Mesodermal cell (in vitro differentiated cells): ENCODE results near the gene CHFR.
"Not testable (repeated sequence)": the region's sequence is repeated elsewhere in the genome, so short reads cannot be mapped to it uniquely, and the experiment has no call there.

ENCODE experiments used
- H3K27ac ChIP-seq: 2 replicates; pipeline ENCODE4 v1.7.0; 2013; ENCODE audit warnings: mild to moderate bottlenecking, low read depth, low read length, moderate library complexity; ENCODE audit not compliant: severe bottlenecking
- H3K36me3 ChIP-seq: 2 replicates; pipeline ENCODE4 v1.7.1; 2013; ENCODE audit warnings: mild to moderate bottlenecking, low read length, moderate library complexity; ENCODE audit not compliant: control insufficient read depth, insufficient read depth
- H3K4me1 ChIP-seq: one replicate; pipeline ENCODE4 v1.7.1; 2013; ENCODE audit warnings: mild to moderate bottlenecking, low read length; ENCODE audit not compliant: insufficient read depth, control insufficient read depth, poor library complexity, severe bottlenecking
- H3K4me3 ChIP-seq: 2 replicates; pipeline ENCODE4 v1.7.0; 2013; ENCODE audit warnings: low read length, control low read depth, mild to moderate bottlenecking; ENCODE audit not compliant: insufficient read depth, poor library complexity, severe bottlenecking; ENCODE audit errors: extremely low read depth
- H3K9me3 ChIP-seq: 2 replicates; pipeline ENCODE4 v1.7.1; 2013; ENCODE audit warnings: mild to moderate bottlenecking, low read length, moderate library complexity; ENCODE audit not compliant: control insufficient read depth
- WGBS, 2 experiments: methylation state at CpG; one replicate each; pipeline ENCODE4 v1.1.5; 2013; ENCODE audit warnings: missing lambda C conversion rate in 2 of 2; ENCODE audit not compliant: insufficient coverage in 2 of 2; 5-methylcytosine and 5-hydroxymethylcytosine counted together

CHFR gene

DNA sequence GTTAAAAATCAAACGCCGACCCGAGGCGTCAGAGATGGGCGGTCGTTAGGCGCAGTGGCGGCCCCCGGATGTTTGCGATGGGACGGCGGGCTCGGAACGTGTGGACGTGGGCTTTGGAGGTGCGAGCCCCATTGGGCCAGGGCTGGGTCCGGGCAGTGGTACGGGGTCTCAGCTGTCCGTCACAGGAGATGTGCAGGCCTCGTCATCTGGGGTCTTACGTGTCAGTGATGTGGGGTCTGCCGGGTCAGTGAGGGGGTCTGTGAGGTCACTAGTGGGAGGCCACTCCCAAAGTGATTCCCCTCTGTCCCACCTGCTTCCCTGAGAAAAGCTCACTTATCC lies 21.6 kb upstream of the CHFR start:
- Histone ChIP-seq H3K4me3 (peak overlapping the region; percentile 48), H3K36me3 (no peaks in the 10 kb centered on the region), H3K9me3 (peaks cover 52% of the 10 kb centered on the region), H3K4me1 (no peaks in the 10 kb centered on the region), H3K27ac (no peak overlapping the region)
- WGBS, 2 experiments = 11 to 12% methylated on average over 10 to 20 of the region's 22 CpGs

DNA sequence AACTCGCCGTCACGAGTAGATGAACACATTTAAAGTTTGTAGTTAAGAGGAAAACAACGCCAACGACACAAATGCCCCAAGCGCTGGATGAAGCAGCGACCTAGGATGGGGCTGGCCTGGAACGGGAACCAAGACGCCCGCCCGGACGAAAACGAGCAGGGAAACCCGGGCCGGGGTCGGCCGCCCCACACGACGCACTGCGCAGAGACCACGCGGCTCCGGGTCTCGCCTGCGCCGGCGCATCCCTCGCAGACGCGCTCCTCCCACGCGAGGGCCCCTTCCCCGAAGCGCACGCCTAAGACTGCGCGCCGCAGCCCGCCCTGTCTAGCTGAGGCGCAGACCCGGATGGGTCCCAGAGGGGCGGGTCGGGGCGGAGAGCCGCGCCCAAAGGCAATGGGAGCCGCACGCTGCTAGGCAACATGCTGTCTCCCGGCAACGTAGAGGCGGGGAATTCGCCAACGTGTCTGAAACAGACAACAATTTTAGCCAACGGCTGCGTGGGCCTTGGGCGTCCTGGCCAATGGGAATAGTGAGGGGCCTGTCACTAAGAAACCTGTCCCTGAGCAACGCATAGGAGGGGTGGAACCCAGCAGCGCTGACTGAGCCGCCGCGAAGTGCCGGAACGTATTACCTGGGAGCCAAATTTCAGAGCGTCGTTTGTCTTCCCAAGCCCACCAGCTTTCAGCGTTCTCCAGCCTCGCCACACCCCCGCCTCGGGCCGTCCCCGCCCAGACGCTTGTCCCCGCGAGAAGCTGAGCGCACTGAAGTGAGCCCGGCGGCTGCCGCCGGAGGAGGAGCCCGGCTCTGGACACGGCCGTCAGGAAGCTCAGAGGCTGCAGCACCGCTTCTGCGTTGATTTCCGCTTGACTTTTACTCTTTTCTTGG lies 21.0 kb upstream of the CHFR start:
- peak overlapping the region; percentile 48 for H3K4me3 ChIP-seq
- peaks cover 48% of the 10 kb centered on the region for H3K9me3 ChIP-seq
- H3K36me3 ChIP-seq = no peaks in the 10 kb centered on the region
- H3K27ac ChIP-seq = no peak overlapping the region
- H3K4me1 ChIP-seq = no peaks in the 10 kb centered on the region
- 6 to 9% methylated on average over 62 to 85 of the region's 85 CpGs for WGBS, 2 experiments

- H3K27ac ChIP-seq, H3K4me1 ChIP-seq, H3K36me3 ChIP-seq: not testable (repeated sequence)
- WGBS, 2 experiments = 49 to 57% methylated on average over 18 of the region's 23 CpGs
- Histone ChIP-seq H3K4me3 (peak overlapping the region; percentile 48), H3K9me3 (peaks cover 46% of the 10 kb centered on the region)
Observed at GRCh38 chr12:132907789-132908144, 20.4 kb upstream of the CHFR start.

DNA sequence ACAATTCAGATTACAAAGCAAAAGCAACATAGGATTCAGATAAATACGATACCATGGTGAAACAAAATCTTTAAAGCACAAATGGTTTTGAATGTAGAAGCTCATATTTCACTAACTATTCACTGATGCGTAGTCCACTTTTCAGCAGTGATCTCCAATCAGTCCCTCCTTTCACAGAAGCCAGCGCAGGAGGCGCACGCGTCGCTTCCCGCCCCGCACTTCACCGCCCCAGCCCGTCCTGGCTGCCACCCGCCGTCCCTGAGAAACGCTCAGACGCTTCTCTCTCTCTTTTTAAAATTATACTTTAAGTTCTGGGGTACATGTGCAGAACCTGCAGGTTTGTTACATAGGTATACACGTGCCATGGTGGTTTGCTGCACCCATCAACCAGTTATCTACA lies 19.8 kb upstream of the CHFR start:
- peaks cover 44% of the 10 kb centered on the region for H3K9me3 ChIP-seq
- no peak overlapping the region for H3K27ac ChIP-seq
- H3K4me3 ChIP-seq = no peak overlapping the region
- no peaks in the 10 kb centered on the region for H3K36me3 ChIP-seq
- WGBS, 2 experiments = 82 to 94% methylated on average over 11 to 15 of the region's 16 CpGs
- H3K4me1 ChIP-seq = no peaks in the 10 kb centered on the region

GRCh38 chr12:132904718-132905328 lies 17.4 kb upstream of the CHFR start:
- H3K4me1 ChIP-seq = no peaks in the 10 kb centered on the region

GRCh38 chr12:132899033-132899432 lies 11.6 kb upstream of the CHFR start:
- no peaks in the 10 kb centered on the region for H3K4me1 ChIP-seq
- 86 to 93% methylated on average over 5 of the region's 5 CpGs for WGBS, 2 experiments
- peaks cover 29% of the 10 kb centered on the region for H3K9me3 ChIP-seq
- no peak overlapping the region for H3K27ac ChIP-seq
- H3K4me3 ChIP-seq = no peak overlapping the region
- no peaks in the 10 kb centered on the region for H3K36me3 ChIP-seq

More at GRCh38 chr12:132904718-132905328, 17.4 kb upstream of the CHFR start:
- no peak overlapping the region for H3K27ac ChIP-seq
- no peaks in the 10 kb centered on the region for H3K36me3 ChIP-seq
- no peak overlapping the region for H3K4me3 ChIP-seq
- 66 to 75% methylated on average over 9 of the region's 30 CpGs for WGBS, 2 experiments
- peaks cover 34% of the 10 kb centered on the region for H3K9me3 ChIP-seq

DNA sequence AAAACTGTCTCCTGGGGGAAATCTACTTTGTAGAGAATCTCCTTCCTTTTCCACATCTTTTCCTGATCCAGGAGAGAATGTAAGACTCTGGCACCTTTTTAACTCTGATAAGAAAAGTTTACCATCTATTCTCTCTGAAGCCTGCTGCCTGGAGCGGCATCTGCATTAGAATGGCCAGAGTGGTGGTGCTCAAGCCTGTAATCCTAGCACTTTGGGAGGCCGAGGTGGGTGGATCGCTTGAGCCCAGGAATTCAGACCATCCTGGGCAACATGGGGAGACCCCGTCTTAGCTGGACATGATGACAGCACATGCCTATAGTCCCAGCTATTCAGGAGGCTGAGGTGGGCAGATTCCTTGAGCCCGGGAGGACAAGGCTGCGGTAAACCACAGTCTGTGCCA lies 1.4 kb upstream of the CHFR start:
- no peaks in the 10 kb centered on the region for H3K4me1 ChIP-seq
- WGBS, 2 experiments = 52 to 65% methylated on average over 6 of the region's 6 CpGs
- no peak overlapping the region for H3K4me3 ChIP-seq
- H3K27ac ChIP-seq = no peak overlapping the region
- H3K9me3 ChIP-seq = peaks cover 31% of the 10 kb centered on the region
- H3K36me3 ChIP-seq = peaks cover 22% of the 10 kb centered on the region

GRCh38 chr12:132886529-132887477 lies 602 bp downstream of the CHFR start:
- WGBS, 2 experiments = 7 to 9% methylated on average over 42 to 46 of the region's 64 CpGs
- Histone ChIP-seq H3K27ac (peak overlapping the region; percentile 74), H3K36me3 (peaks cover 40% of the 10 kb centered on the region), H3K9me3 (peaks cover 31% of the 10 kb centered on the region), H3K4me3 (peak overlapping the region; percentile 75), H3K4me1 (no peaks in the 10 kb centered on the region)

GRCh38 chr12:132881818-132882217 lies 5.6 kb downstream of the CHFR start:
- Histone ChIP-seq H3K4me3 (no peak overlapping the region), H3K27ac (no peak overlapping the region), H3K9me3 (peaks cover 14% of the 10 kb centered on the region), H3K4me1 (no peaks in the 10 kb centered on the region), H3K36me3 (peaks cover 78% of the 10 kb centered on the region)
- 96 to 100% methylated on average over 3 of the region's 7 CpGs for WGBS, 2 experiments

DNA sequence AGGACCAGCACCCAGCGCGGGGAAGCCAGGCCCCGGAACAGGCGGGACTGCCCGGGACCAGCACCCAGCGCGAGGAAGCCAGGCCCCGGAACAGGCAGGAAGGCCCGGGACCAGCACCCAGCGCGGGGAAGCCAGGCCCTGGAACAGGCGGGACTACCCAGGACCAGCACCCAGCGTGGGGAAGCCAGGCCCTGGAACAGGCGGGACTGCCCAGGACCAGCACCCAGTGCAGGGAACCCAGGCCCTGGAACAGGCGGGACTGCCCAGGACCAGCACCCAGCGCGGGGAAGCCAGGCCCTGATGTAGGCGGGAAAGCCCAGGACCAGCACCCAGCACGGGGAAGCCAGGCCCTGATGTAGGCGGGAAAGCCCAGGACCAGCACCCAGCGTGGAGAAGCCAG lies 12.8 kb downstream of the CHFR start:
- 91 to 92% methylated on average over 17 to 21 of the region's 21 CpGs for WGBS, 2 experiments
- not testable (repeated sequence) for H3K4me1 ChIP-seq, H3K27ac ChIP-seq, H3K9me3 ChIP-seq, H3K4me3 ChIP-seq
- peaks cover 82% of the 10 kb centered on the region for H3K36me3 ChIP-seq
